Neural cell (in vitro differentiated cells): Measurements from ENCODE around the gene GLS2. TPM values are rescaled to one million over a fixed set of nuclear protein-coding genes. Genes with fewer than 3 reads are reported as not detected.

Experiments used
- H2AFZ ChIP-seq: fragments of 200-600, 300-800 bp; sonication (generic), shearing (Covaris generic); 2 replicates; pipeline ENCODE4 v1.6.0; 2014; ENCODE audit warnings: low read depth, mild to moderate bottlenecking, antibody characterized with exemption, low read length, moderate library complexity
- H3F3A ChIP-seq: fragments of 200-600 bp; shearing (Covaris generic); 2 replicates; pipeline ENCODE4 v1.6.1; 2016; ENCODE audit warnings: mild to moderate bottlenecking, moderate library complexity, mixed read lengths, antibody characterized with exemption, low read length; ENCODE audit not compliant: insufficient read depth, poor library complexity, severe bottlenecking
- H3K27ac ChIP-seq: fragments of 200-600, 300-800 bp; sonication (generic), shearing (Covaris generic); 2 replicates; pipeline ENCODE4 v1.5.1; 2014; ENCODE audit warnings: mild to moderate bottlenecking, low read length, moderate library complexity
- H3K27me3 ChIP-seq: fragments of 300-800, 200-600 bp; sonication (generic), shearing (Covaris generic); 2 replicates; pipeline ENCODE4 v1.6.0; 2014; ENCODE audit warnings: mild to moderate bottlenecking, low read depth, low read length, moderate library complexity; ENCODE audit not compliant: insufficient read depth
- H3K36me3 ChIP-seq: fragments of 300-800, 200-600 bp; sonication (generic), shearing (Covaris generic); 2 replicates; pipeline ENCODE4 v1.5.1; 2014; ENCODE audit warnings: mild to moderate bottlenecking, antibody characterized with exemption, low read length, moderate library complexity; ENCODE audit not compliant: insufficient read depth
- H3K4me2 ChIP-seq: fragments of 300-800, 200-600 bp; sonication (generic), shearing (Covaris generic); 2 replicates; pipeline ENCODE4 v1.6.0; 2014; ENCODE audit warnings: mild to moderate bottlenecking, low read length
- H3K4me3 ChIP-seq: fragments of 300-800, 200-600 bp; sonication (generic), shearing (Covaris generic); 2 replicates; pipeline ENCODE4 v1.5.1; 2014; ENCODE audit warnings: mild to moderate bottlenecking, low read length, moderate library complexity
- H3K79me2 ChIP-seq: fragments of 200-600 bp; shearing (Covaris generic); replicated peaks from 2 replicates; pipeline ENCODE4 v1.6.0; 2014; ENCODE audit warnings: mild to moderate bottlenecking, low read length, moderate library complexity; ENCODE audit not compliant: insufficient read depth
- H3K9ac ChIP-seq: fragments of 300-800, 200-600 bp; sonication (generic), shearing (Covaris generic); 2 replicates; pipeline ENCODE4 v1.6.1; 2016; ENCODE audit warnings: mild to moderate bottlenecking, low read length, mixed read lengths
- H3K9me2 ChIP-seq: fragments of 200-600 bp; shearing (Covaris generic); 2 replicates; pipeline ENCODE4 v1.6.1; 2016; ENCODE audit warnings: mild to moderate bottlenecking, low read length, mixed read lengths; ENCODE audit not compliant: insufficient read depth
- H3K9me3 ChIP-seq: fragments of 200-600, 300-800 bp; sonication (generic), shearing (Covaris generic); 2 replicates; pipeline ENCODE4 v1.6.1; 2016; ENCODE audit warnings: mild to moderate bottlenecking, mixed run types, low read length, moderate library complexity, mixed read lengths
- H4K20me1 ChIP-seq: fragments of 200-600 bp; shearing (Covaris generic); 2 replicates; pipeline ENCODE4 v1.6.1; 2016; ENCODE audit warnings: mild to moderate bottlenecking, mixed run types; ENCODE audit not compliant: insufficient read depth
- CTCF ChIP-seq: fragments of 450-650 bp; IDR thresholded peaks from 2 replicates; pipeline ENCODE4 v1.5.1; 2014; ENCODE audit warnings: antibody characterized with exemption, mild to moderate bottlenecking, moderate library complexity; ENCODE audit not compliant: poor library complexity, severe bottlenecking
- EP300 ChIP-seq: fragments of 450-650 bp; conservative IDR thresholded peaks from 2 replicates; pipeline ENCODE4 v1.6.1; 2014; ENCODE audit warnings: antibody characterized with exemption, mild to moderate bottlenecking, moderate library complexity; ENCODE audit not compliant: poor library complexity, severe bottlenecking
- EZH2 ChIP-seq: fragments of 200-600, 300-800 bp; shearing (Covaris generic), sonication (generic); IDR thresholded peaks from 2 replicates; pipeline ENCODE4 v1.6.1; 2014; ENCODE audit warnings: antibody characterized with exemption, low read length, borderline replicate concordance, mild to moderate bottlenecking; ENCODE audit not compliant: insufficient read depth, poor library complexity, severe bottlenecking
- MXI1 ChIP-seq: fragments of 450-650 bp; conservative IDR thresholded peaks from 2 replicates; pipeline ENCODE4 v1.6.1; 2014; ENCODE audit warnings: antibody characterized with exemption, mild to moderate bottlenecking; ENCODE audit not compliant: poor library complexity, severe bottlenecking
- POLR2AphosphoS5 ChIP-seq: IDR thresholded peaks from 2 replicates; pipeline ENCODE4 v1.6.1; 2012
- RAD21 ChIP-seq: fragments of 450-650 bp; conservative IDR thresholded peaks from 2 replicates; pipeline ENCODE4 v1.6.1; 2014; ENCODE audit warnings: antibody characterized with exemption, mild to moderate bottlenecking, moderate library complexity
- REST ChIP-seq: IDR thresholded peaks from 2 replicates; pipeline ENCODE4 v1.6.1; 2012; ENCODE audit warnings: borderline replicate concordance
- SMC3 ChIP-seq: fragments of 450-650 bp; conservative IDR thresholded peaks from 2 replicates; pipeline ENCODE4 v1.6.1; 2014; ENCODE audit warnings: antibody characterized with exemption, mild to moderate bottlenecking, moderate library complexity; ENCODE audit not compliant: poor library complexity
- TAF1 ChIP-seq: IDR thresholded peaks from 2 replicates; pipeline ENCODE4 v1.6.1; 2012; ENCODE audit warnings: low read depth
- polyA plus RNA-seq: library from polyadenylated mRNA; depleted of rRNA; stranded (reverse); fragments of >200 nt; gene quantifications from 2 replicates; pipeline ENCODE4 v1.2.3, GENCODE V29; 2014

GLS2 gene
- polyA plus RNA-seq, 1 donor from 2014 or later, result 7.4 TPM

- Histone ChIP-seq H3K36me3 (no peaks in the 10 kb centered on the region), H3K9me3 (peaks cover 6% of the 10 kb centered on the region), H3K27ac (peak overlapping the region; percentile 38), H3K9ac (peak overlapping the region; percentile 64), H4K20me1 (no peaks in the 10 kb centered on the region), H3K9me2 (no peaks in the 10 kb centered on the region), H3K79me2 (no peaks in the 10 kb centered on the region), H3K27me3 (peaks cover 32% of the 10 kb centered on the region), H3F3A (no peaks in the 10 kb centered on the region), H2AFZ (peak overlapping the region; percentile 80), H3K4me3 (peak overlapping the region; percentile 72), H3K4me2 (peak overlapping the region; percentile 11)
- TF ChIP-seq EZH2, result no peak
- TF ChIP-seq POLR2AphosphoS5, result peak; percentile 40
- TF ChIP-seq SMC3, result no peak
- peak; percentile 14 for TF ChIP-seq REST
- TF ChIP-seq MXI1, result peak; percentile 68
Measured at GRCh38 chr12:56487448-56488040, 417 bp downstream of the GLS2 start.

GRCh38 chr12:56486694-56487093 is 1.3 kb downstream of the GLS2 start:
- no peak overlapping the region for H3K4me2 ChIP-seq
- no peak overlapping the region for H3K27ac ChIP-seq
- no peak overlapping the region for H2AFZ ChIP-seq
- no peaks in the 10 kb centered on the region for H3K9me2 ChIP-seq
- H3K36me3 ChIP-seq, result no peaks in the 10 kb centered on the region
- H3K9ac ChIP-seq, result no peak overlapping the region
- peaks cover 32% of the 10 kb centered on the region for H3K27me3 ChIP-seq
- H3K4me3 ChIP-seq, result peak overlapping the region; percentile 72
- no peak for TF ChIP-seq MXI1
- TF ChIP-seq RAD21, result no peak
- no peak for TF ChIP-seq CTCF
- no peak for TF ChIP-seq SMC3
- no peaks in the 10 kb centered on the region for H3K79me2 ChIP-seq
- H3F3A ChIP-seq, result no peaks in the 10 kb centered on the region
- H4K20me1 ChIP-seq, result no peaks in the 10 kb centered on the region
- peaks cover 6% of the 10 kb centered on the region for H3K9me3 ChIP-seq

- H3K27me3 ChIP-seq, result peaks cover 32% of the 10 kb centered on the region
- H3K36me3 ChIP-seq, result no peaks in the 10 kb centered on the region
- H2AFZ ChIP-seq, result no peak overlapping the region
- H3K27ac ChIP-seq, result no peak overlapping the region
- H3F3A ChIP-seq, result no peaks in the 10 kb centered on the region
- no peaks in the 10 kb centered on the region for H3K9me2 ChIP-seq
- H4K20me1 ChIP-seq, result no peaks in the 10 kb centered on the region
- no peak overlapping the region for H3K4me2 ChIP-seq
- no peaks in the 10 kb centered on the region for H3K79me2 ChIP-seq
- H3K4me3 ChIP-seq, result no peak overlapping the region
- H3K9me3 ChIP-seq, result peaks cover 6% of the 10 kb centered on the region
- H3K9ac ChIP-seq, result no peak overlapping the region
- TF ChIP-seq CTCF, result no peak
- no peak for TF ChIP-seq SMC3
- no peak for TF ChIP-seq REST
- no peak for TF ChIP-seq EZH2
- TF ChIP-seq POLR2AphosphoS5, result no peak
- TF ChIP-seq MXI1, result no peak
- no peak for TF ChIP-seq TAF1
- no peak for TF ChIP-seq EP300
- TF ChIP-seq RAD21, result no peak
Measured at GRCh38 chr12:56484566-56484965, 3.4 kb downstream of the GLS2 start.
